Left lung (tissue), 10 donors: Measurements from ENCODE around the gene FARP2. TPM values are rescaled to one million over a fixed set of nuclear protein-coding genes. Genes with fewer than 3 reads are reported as not detected.

Source experiments
- ATAC-seq: fragments of 200-7000 bp; cut with Tn5 transposase; one replicate; pipeline ENCODE4 v1.9.1; 2020; ENCODE audit warnings: moderate library complexity
- DNase-seq, 4 donors: peaks; one replicate each; pipeline ENCODE4 v3.0.0-alpha.2; 2013 to 2020
- H3K27ac ChIP-seq, 2 donors: fragments of 200-600 bp; sonication (generic) in 1 of 2; one replicate each; pipeline versions ENCODE4 v1.5.0 to v1.8.0; 2020 to 2021
- H3K27me3 ChIP-seq, 2 donors: fragments of 200-600 bp; sonication (generic) in 1 of 2; one replicate each; pipeline versions ENCODE4 v1.5.0 to v1.8.0; 2020 to 2021
- H3K36me3 ChIP-seq, 2 donors: fragments of 200-600 bp; sonication (generic) in 1 of 2; one replicate each; pipeline versions ENCODE4 v1.5.0 to v1.8.0; 2020 to 2021
- H3K4me1 ChIP-seq, 2 donors: fragments of 200-600 bp; one replicate each; pipeline ENCODE4 v1.8.0; 2021
- H3K4me3 ChIP-seq, 2 donors: fragments of 200-600 bp; sonication (generic) in 1 of 2; one replicate each; pipeline versions ENCODE4 v1.5.0 to v1.8.0; 2020 to 2021; ENCODE audit warnings: mild to moderate bottlenecking in 1 of 2
- H3K9me3 ChIP-seq, 2 donors: fragments of 200-600 bp; sonication (generic) in 1 of 2; one replicate each; pipeline versions ENCODE4 v1.5.0 to v1.8.0; 2020 to 2021
- intact Hi-C, 2 donors: fragments of 100-400 bp; cut with DNase I; formaldehyde crosslinking; loops; one replicate each; pipeline versions ENCODE4 v1.11.2 to v1.14.2; 2022
- polyA plus RNA-seq, 6 donors: library from polyadenylated mRNA; unstranded; fragments of 120-200 nt; gene quantifications; one replicate each; pipeline ENCODE4 v1.2.1, GENCODE V29; 2013; ENCODE audit not compliant: insufficient read length in 6 of 6
- total RNA-seq, 2 donors: library from RNA; stranded (reverse); fragmentation: NEBNext Ultra II Directional; extraction: Animal tissue kit (Norgen Biotek cat#: 25700); gene quantifications; one replicate each; pipeline ENCODE4 v1.2.1, GENCODE V29; 2021
- TF ChIP-seq, protein P1 (sequence below), 2 donors: fragments of 200-600 bp; sonication (generic) in 1 of 2; IDR thresholded peaks; one replicate each; pipeline versions ENCODE4 v1.5.0 to v1.8.0; 2021; ENCODE audit warnings: antibody characterized with exemption in 2 of 2
- donor health status: DM: no; HTN: yes; CAD: no.
- donor health status: DM: no; HTN: no; CAD: no.

Gene FARP2
- total and polyA plus RNA-seq, 8 donors = 32.2 to 54.8 (median 49.9) TPM

DNA sequence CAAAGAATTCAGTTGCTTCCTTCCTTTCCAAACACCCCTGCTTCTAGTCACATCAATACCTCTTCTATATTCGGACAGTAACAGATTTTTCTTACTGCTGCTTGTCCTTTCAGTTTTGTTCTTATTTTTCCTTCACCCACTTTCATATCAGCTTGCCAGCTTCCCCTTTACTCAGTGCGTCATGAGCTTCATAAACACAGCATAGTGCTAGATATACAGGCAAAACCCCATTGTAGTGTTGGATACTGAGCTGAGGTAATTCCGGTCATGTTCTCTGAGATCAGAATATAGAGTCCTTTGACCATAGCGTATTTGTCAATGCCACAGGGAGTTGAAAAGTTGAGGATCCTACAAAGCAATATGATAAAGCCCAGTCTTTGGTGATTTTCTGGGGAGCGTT, 2.4 kb downstream of the FARP2 start:
- Histone ChIP-seq H3K4me3 (no peak overlapping the region), H3K27me3 (no peaks in the 10 kb centered on the region), H3K27ac (no peak overlapping the region), H3K36me3 (peaks cover 0 to 14% of the 10 kb centered on the region in 2 donors), H3K4me1 (peaks cover 22 to 39% of the 10 kb centered on the region in 2 donors), H3K9me3 (no peaks in the 10 kb centered on the region)
- TF ChIP-seq, protein P1, sequence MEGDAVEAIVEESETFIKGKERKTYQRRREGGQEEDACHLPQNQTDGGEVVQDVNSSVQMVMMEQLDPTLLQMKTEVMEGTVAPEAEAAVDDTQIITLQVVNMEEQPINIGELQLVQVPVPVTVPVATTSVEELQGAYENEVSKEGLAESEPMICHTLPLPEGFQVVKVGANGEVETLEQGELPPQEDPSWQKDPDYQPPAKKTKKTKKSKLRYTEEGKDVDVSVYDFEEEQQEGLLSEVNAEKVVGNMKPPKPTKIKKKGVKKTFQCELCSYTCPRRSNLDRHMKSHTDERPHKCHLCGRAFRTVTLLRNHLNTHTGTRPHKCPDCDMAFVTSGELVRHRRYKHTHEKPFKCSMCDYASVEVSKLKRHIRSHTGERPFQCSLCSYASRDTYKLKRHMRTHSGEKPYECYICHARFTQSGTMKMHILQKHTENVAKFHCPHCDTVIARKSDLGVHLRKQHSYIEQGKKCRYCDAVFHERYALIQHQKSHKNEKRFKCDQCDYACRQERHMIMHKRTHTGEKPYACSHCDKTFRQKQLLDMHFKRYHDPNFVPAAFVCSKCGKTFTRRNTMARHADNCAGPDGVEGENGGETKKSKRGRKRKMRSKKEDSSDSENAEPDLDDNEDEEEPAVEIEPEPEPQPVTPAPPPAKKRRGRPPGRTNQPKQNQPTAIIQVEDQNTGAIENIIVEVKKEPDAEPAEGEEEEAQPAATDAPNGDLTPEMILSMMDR (IDR thresholded peaks at IDR 0.05) = no peak
- DNase-seq = no peak
- intact Hi-C loops = no loop called here
- ATAC-seq = no peak

DNA sequence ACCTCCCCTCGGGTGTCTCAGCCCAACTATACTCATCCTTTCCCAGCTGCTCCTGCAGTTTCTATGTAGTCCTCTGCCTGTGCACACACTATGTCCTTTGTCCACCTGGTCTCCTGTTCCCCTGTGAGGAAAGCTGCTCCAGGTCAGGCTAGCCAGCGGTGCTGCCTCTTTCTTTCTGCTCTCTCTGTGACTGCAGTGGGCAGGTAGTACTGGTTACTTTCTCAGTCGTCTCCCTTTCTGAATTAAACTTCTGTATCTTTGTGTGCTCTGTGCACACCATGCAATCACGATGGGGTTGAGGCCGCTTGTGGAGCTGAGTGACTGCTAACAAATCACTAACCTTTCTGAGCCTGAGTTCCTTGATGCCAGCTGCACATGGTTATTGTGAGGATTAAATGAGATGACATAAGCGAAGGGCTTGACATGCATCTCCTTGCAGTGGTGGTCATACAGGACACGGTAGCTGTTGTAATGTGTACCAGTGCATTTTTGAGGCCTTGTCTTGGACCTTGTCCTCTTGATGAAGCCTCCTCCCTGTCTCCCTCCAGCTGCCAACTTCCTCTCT, 3.5 kb downstream of the FARP2 start:
- Histone ChIP-seq H3K36me3 (peaks cover 0 to 3% of the 10 kb centered on the region in 2 donors), H3K4me3 (no peak overlapping the region), H3K9me3 (no peaks in the 10 kb centered on the region), H3K27me3 (no peaks in the 10 kb centered on the region), H3K4me1 (peaks cover 22 to 42% of the 10 kb centered on the region in 2 donors), H3K27ac (no peak overlapping the region)
- no peak for DNase-seq
- no peak for ATAC-seq
- TF ChIP-seq, protein P1 (IDR thresholded peaks at IDR 0.05) = no peak
- intact Hi-C loops = no loop called here

DNA sequence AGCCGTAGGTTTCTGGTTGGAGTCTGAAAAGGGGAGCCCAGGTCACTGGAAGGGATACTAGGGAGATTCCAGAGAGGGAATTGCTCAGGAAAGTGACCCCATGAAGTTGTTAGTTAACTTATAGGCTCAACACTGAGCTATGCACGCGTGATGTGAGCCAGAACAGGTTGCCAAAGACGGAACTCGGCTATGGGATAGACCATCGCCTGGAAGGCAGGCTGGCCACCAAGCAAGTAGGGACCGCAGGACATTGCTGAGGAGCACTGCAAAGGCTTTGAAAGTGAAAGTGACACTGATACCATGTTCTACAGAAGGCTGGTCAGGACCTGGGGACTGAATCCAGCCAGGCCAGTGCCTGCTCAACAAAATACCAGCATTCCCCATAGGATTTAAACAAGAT, 7.3 kb downstream of the FARP2 start:
- H3K4me3 ChIP-seq = no peak overlapping the region
- ATAC-seq (peak; percentile 60), DNase-seq (no peak)
- H3K27me3 ChIP-seq = no peaks in the 10 kb centered on the region
- intact Hi-C loops = no loop called here
- TF ChIP-seq, protein P1 (IDR thresholded peaks at IDR 0.05) = no peak
- peaks cover 0 to 15% of the 10 kb centered on the region in 2 donors for H3K4me1 ChIP-seq
- no peaks in the 10 kb centered on the region for H3K9me3 ChIP-seq
- H3K27ac ChIP-seq = no peak overlapping the region
- H3K36me3 ChIP-seq = no peaks in the 10 kb centered on the region

DNA sequence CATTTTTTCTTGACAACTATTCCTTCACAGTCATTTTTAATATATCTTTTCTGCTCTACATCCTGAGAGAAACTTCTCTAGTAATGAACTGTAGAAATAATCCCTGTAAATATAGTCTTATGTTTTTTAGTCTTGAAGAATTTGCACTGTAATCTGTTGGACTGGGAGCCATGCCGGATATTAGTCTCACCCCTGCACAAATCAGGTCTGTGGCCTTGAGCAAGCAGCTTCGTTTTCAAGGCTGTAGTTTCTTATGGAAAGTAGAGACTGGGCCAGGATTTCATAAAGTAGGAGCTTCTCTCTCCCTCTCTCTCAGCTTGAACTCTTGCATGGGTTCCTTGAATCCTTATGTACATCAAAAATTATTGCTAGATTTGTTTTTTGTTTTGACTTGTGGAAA, 8.7 kb downstream of the FARP2 start:
- H3K9me3 ChIP-seq = no peaks in the 10 kb centered on the region
- no peaks in the 10 kb centered on the region for H3K36me3 ChIP-seq
- ATAC-seq (no peak), DNase-seq (no peak)
- H3K4me1 ChIP-seq = peaks cover 0 to 13% of the 10 kb centered on the region in 2 donors
- intact Hi-C loops = no loop called here
- no peak overlapping the region for H3K27ac ChIP-seq
- H3K4me3 ChIP-seq = no peak overlapping the region
- H3K27me3 ChIP-seq = no peaks in the 10 kb centered on the region
- TF ChIP-seq, protein P1 (IDR thresholded peaks at IDR 0.05) = no peak

DNA sequence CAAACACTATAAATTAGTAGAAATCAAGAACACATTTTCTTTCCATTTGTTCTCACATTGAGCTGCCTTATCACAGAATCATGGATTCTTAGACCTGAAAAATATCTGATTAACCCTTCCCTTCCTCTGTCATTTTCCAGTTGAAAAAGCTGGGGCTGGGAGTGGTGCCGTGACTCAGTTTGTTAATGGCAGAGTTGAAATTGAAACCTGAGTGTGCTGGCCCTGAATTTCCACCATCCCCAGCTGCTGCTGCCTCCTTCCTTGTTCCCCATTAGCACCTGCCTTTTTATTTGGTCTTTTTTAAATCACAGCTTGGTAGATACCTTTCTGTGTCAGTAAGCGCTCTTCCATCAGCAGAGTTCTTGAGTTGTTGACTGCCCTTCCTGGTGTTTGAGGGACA, 10.6 kb downstream of the FARP2 start:
- Histone ChIP-seq H3K4me1 (peaks cover 0 to 13% of the 10 kb centered on the region in 2 donors), H3K27me3 (no peaks in the 10 kb centered on the region), H3K9me3 (no peaks in the 10 kb centered on the region), H3K36me3 (no peaks in the 10 kb centered on the region), H3K27ac (no peak overlapping the region), H3K4me3 (no peak overlapping the region)
- intact Hi-C loops = no loop called here
- TF ChIP-seq, protein P1 (IDR thresholded peaks at IDR 0.05) = no peak
- no peak for DNase-seq
- no peak for ATAC-seq
